Measurements from ENCODE around the gene ABHD12B. TPM values are rescaled to one million over a fixed set of nuclear protein-coding genes. Genes with fewer than 3 reads are reported as not detected.

Gene ABHD12B
- total and polyA plus RNA-seq, 2 donors (not counting 3 experiments of a cell fraction or from before 2014, with no cell fraction given): not detected

DNA sequence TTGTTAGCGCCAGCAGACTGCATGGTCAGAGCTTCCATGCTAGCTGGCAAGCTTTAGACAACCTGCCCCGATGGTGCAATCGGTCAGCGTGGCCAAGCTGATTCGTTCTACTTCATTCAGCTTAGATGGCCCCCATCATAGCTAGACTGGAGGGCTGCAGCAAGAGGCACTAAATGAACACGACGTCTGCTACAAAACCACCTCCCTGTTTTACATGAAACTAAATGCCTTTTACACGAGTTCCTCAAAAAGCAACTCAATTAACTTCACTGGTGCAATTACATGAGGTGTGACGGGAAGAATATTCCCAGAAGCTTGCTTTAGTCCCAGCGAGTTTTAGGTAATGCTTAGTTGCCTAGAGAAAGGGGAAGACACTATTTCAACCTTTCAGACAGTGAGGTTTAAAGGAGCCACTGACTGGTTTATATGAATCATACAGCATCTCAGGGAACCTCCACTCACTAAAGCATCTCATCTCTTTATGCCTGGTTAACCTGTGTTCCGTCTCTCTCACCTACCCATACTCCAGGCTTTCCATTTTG, 49.3 kb upstream of the ABHD12B start:
- Histone ChIP-seq H4K20me1 (replicated peaks; ENCODE audit: control insufficient read depth, extremely low read depth, insufficient read depth, low read length) (peaks cover 4% of the 10 kb centered on the region), H3K4me2 (ENCODE audit: insufficient read depth, low read length) (no peak overlapping the region), H3K4me3 (replicated peaks in 1 of 3; ENCODE audit: insufficient read depth in 1 of 3, low read depth in 1 of 3, low read length in 3 of 3) (no peak overlapping the region), H3K9ac (replicated peaks; ENCODE audit: extremely low read depth, insufficient read depth, low read length) (no peak overlapping the region), H3K36me3 (ENCODE audit: control insufficient read depth in 2 of 2, extremely low read depth in 1 of 2, insufficient read depth in 2 of 2, low read length in 2 of 2) (peaks cover 0 to 2% of the 10 kb centered on the region in 2 experiments), H3K27me3 (ENCODE audit: control insufficient read depth in 2 of 2, insufficient read depth in 2 of 2, low read length in 2 of 2) (no peaks in the 10 kb centered on the region), H3K4me1 (ENCODE audit: control insufficient read depth, extremely low read depth, insufficient read depth, low read length) (no peaks in the 10 kb centered on the region), H3K9me3 (replicated peaks; ENCODE audit: control insufficient read depth, insufficient read depth, low read length) (no peaks in the 10 kb centered on the region), H3K9me1 (replicated peaks; ENCODE audit: control insufficient read depth, extremely low read depth, insufficient read depth, low read length) (no peaks in the 10 kb centered on the region), H2AFZ (ENCODE audit: low read depth, low read length) (no peak overlapping the region), H3K27ac (ENCODE audit: insufficient read depth, low read depth, low read length) (no peak overlapping the region), H3K79me2 (ENCODE audit: control insufficient read depth, insufficient read depth, low read length) (peaks cover 83% of the 10 kb centered on the region)
- TF ChIP-seq POLR2A (IDR thresholded peaks at IDR 0.05; ENCODE audit: low read depth, low read length) (no peak), EZH2 (IDR thresholded peaks at IDR 0.05; ENCODE audit: borderline replicate concordance, low read depth, low read length, severe bottlenecking) (no peak), GATA2 (IDR thresholded peaks at IDR 0.05; ENCODE audit: insufficient read depth, insufficient read length, low read depth, low read length) (no peak), POLR2AphosphoS5 (IDR thresholded peaks at IDR 0.05; ENCODE audit: insufficient read depth, low read depth, low read length) (no peak), FOS (IDR thresholded peaks at IDR 0.05; ENCODE audit: borderline replicate concordance, insufficient read depth, low read length) (no peak), JUN (IDR thresholded peaks at IDR 0.05; ENCODE audit: borderline replicate concordance, insufficient read depth, insufficient read length, low read depth) (no peak), MYC (IDR thresholded peaks at IDR 0.05; ENCODE audit: low read depth, low read length) (no peak)
- TF ChIP-seq, protein P1, sequence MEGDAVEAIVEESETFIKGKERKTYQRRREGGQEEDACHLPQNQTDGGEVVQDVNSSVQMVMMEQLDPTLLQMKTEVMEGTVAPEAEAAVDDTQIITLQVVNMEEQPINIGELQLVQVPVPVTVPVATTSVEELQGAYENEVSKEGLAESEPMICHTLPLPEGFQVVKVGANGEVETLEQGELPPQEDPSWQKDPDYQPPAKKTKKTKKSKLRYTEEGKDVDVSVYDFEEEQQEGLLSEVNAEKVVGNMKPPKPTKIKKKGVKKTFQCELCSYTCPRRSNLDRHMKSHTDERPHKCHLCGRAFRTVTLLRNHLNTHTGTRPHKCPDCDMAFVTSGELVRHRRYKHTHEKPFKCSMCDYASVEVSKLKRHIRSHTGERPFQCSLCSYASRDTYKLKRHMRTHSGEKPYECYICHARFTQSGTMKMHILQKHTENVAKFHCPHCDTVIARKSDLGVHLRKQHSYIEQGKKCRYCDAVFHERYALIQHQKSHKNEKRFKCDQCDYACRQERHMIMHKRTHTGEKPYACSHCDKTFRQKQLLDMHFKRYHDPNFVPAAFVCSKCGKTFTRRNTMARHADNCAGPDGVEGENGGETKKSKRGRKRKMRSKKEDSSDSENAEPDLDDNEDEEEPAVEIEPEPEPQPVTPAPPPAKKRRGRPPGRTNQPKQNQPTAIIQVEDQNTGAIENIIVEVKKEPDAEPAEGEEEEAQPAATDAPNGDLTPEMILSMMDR (IDR thresholded peaks at IDR 0.05; ENCODE audit: extremely low read depth in 1 of 2, insufficient read depth in 1 of 2, low read depth in 1 of 2, low read length in 2 of 2): no peak
- TF ChIP-seq, protein P2, sequence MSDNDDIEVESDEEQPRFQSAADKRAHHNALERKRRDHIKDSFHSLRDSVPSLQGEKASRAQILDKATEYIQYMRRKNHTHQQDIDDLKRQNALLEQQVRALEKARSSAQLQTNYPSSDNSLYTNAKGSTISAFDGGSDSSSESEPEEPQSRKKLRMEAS (IDR thresholded peaks at IDR 0.05; ENCODE audit: insufficient read depth, insufficient read length): no peak
- CTCF ChIA-PET: interaction anchor here (0.9 to 1.7 kb wide), 5 partner anchors 22 to 47 kb away, joined by 3 to 6 read pairs (median 4); no protein-coding TSS in a partner anchor
- intact Hi-C loops (cut with micrococcal nuclease) (no loop called here), dilution Hi-C loops (cut with MboI; ENCODE audit: extremely low pct_ligation_motif_present, low sequenced_read_pairs) (no loop called here)
- no TSS peak for BruUV-seq (replicated peaks)
- no peak for DNase-seq (ENCODE audit: low read depth, low spot score)
- POLR2A ChIA-PET: no interaction called here
- no peak for FAIRE-seq
